K562 (cell line): ENCODE results near the gene IDUA. TPM values are rescaled to one million over a fixed set of nuclear protein-coding genes. Genes with fewer than 3 reads are reported as not detected.
A peak's percentile ranks its signal among the peaks of the same experiment; 100 is the strongest.

Source experiments
- ATF2 ChIP-seq: sonication (generic); formaldehyde crosslinking; IDR thresholded peaks from 2 replicates; pipeline ENCODE4 v1.8.1; 2022; ENCODE audit warnings: missing genetic modification reagents
- BRCA1 ChIP-seq, 2 experiments: fragments of 450-650 bp in 1 of 2; sonication (generic) in 1 of 2; formaldehyde crosslinking in 1 of 2; IDR thresholded peaks; 2 replicates each; pipeline versions ENCODE4 v1.5.0 to v1.6.1; 2017 to 2020; ENCODE audit warnings: mild to moderate bottlenecking in 1 of 2, missing genetic modification reagents in 1 of 2
- E2F3 ChIP-seq: fragments of 250-450 bp; sonication (Bioruptor Pico); IDR thresholded peaks from 2 replicates; pipeline ENCODE4 v1.4.0; 2020; ENCODE audit warnings: mild to moderate bottlenecking
- ERF ChIP-seq: fragments of 450-650 bp; formaldehyde crosslinking; IDR thresholded peaks from 2 replicates; pipeline ENCODE4 v1.4.0; 2020; ENCODE audit warnings: mild to moderate bottlenecking, mixed read lengths
- HDGF ChIP-seq: fragments of 450-650 bp; IDR thresholded peaks from 2 replicates; pipeline ENCODE4 v1.6.1; 2016
- HMGN3 ChIP-seq: IDR thresholded peaks from 2 replicates; pipeline ENCODE4 v1.6.1; 2011; ENCODE audit warnings: borderline replicate concordance, low read depth, mild to moderate bottlenecking, mixed read lengths, low read length; ENCODE audit not compliant: insufficient read length; ENCODE audit errors: extremely low read depth
- HOMEZ ChIP-seq: fragments of 250-450 bp; sonication (Bioruptor Pico); IDR thresholded peaks from 2 replicates; pipeline ENCODE4 v1.4.0; 2020; ENCODE audit warnings: mild to moderate bottlenecking, moderate library complexity
- KAT8 ChIP-seq: fragments of 450-650 bp; IDR thresholded peaks from 2 replicates; pipeline ENCODE4 v1.6.1; 2016; ENCODE audit warnings: low read depth, mild to moderate bottlenecking
- MAX ChIP-seq: sonication (generic); formaldehyde crosslinking; IDR thresholded peaks from 2 replicates; pipeline ENCODE4 v1.9.0; 2022; ENCODE audit warnings: mild to moderate bottlenecking, missing genetic modification reagents
- MLLT1 ChIP-seq, 2 experiments: fragments of 450-650 bp; IDR thresholded peaks; 2 replicates each; pipeline ENCODE4 v1.6.1; 2016
- NFE2 ChIP-seq: IDR thresholded peaks from 2 replicates; pipeline ENCODE4 v1.6.1; 2014; ENCODE audit warnings: antibody characterized with exemption, low read depth
- NFIC ChIP-seq: fragments of 450-650 bp; IDR thresholded peaks from 2 replicates; pipeline ENCODE4 v1.6.1; 2017; ENCODE audit warnings: mild to moderate bottlenecking, inconsistent platforms
- PYGO2 ChIP-seq: fragments of 450-650 bp; IDR thresholded peaks from 2 replicates; pipeline ENCODE4 v1.6.1; 2016; ENCODE audit warnings: mild to moderate bottlenecking, missing genetic modification characterization, moderate library complexity, missing compliant biosample characterization
- ZFP36 ChIP-seq: fragments of 150-350 bp; IDR thresholded peaks from 2 replicates; pipeline ENCODE4 v1.6.1; 2018; ENCODE audit warnings: low read length, low read depth; ENCODE audit not compliant: partially characterized antibody
- ZNF395 ChIP-seq: fragments of 200-800 bp; sonication (Bioruptor generic); IDR thresholded peaks from 2 replicates; pipeline ENCODE4 v1.6.1; 2017; ENCODE audit warnings: missing genetic modification characterization, missing compliant biosample characterization
- ZNF518B ChIP-seq: fragments of 250-450 bp; sonication (Bioruptor Pico); IDR thresholded peaks from 2 replicates; pipeline ENCODE4 v1.5.0; 2021; ENCODE audit warnings: mild to moderate bottlenecking, moderate library complexity
- ZNF644 ChIP-seq: fragments of 200-800 bp; sonication (Bioruptor generic); IDR thresholded peaks from 2 replicates; pipeline ENCODE4 v1.6.1; 2016; ENCODE audit warnings: low read depth, missing genetic modification characterization, missing compliant biosample characterization
- polyA plus RNA-seq, 8 experiments: library from polyadenylated mRNA; depleted of rRNA in 4 of 8; stranded (reverse) in 5 of 8; unstranded in 3 of 8; fragments of >200 nt; fragmentation: Nextera tagmentation in 2 of 8; fragmentation: Illumina TruSeq in 1 of 8; extraction: Ambion mirVana in 2 of 8; extraction: Trizol in 1 of 8; gene quantifications; 2 replicates each; pipeline versions ENCODE4 v1.2.1 to v1.2.3, GENCODE V29; 2011 to 2014; ENCODE audit warnings: inconsistent platforms in 1 of 8, missing spikeins in 1 of 8
- total RNA-seq, 7 experiments: library from RNA; depleted of rRNA in 6 of 7; stranded (reverse); fragments of >200 nt in 6 of 7; fragmentation: Illumina TruSeq in 2 of 7; extraction: Trizol in 2 of 7; gene quantifications; 2 replicates each; pipeline versions ENCODE4 v1.2.1 to v1.2.3, GENCODE V29; 2011 to 2021; ENCODE audit warnings: low replicate concordance in 1 of 7

The IDUA gene
- total and polyA plus RNA-seq, 9 of the 15 experiments (the other 6 are each of a cell fraction or from before 2014, with no cell fraction given) = 0.04 to 16.1 (median 1.2) TPM

GRCh38 chr4:1040344-1041146 lies 53.7 kb downstream of the IDUA start (continued):
- TF ChIP-seq ZNF518B (CRISPR knock-in tag) (no peak), HMGN3 (no peak), MLLT1 (IDR thresholded peaks at IDR 0.05) (0 out of 4 replicates have a peak, but pooled peaks of 1 of the 2 experiments have one; percentile 27), NFIC (no peak), PYGO2 (tag) (no peak), ERF (CRISPR knock-in tag) (no peak), ATF2 (CRISPR knock-in tag) (no peak), MAX (peak; percentile 55; the same call in 1 of the 2 replicates), ZFP36 (no peak), BRCA1 (IDR thresholded peaks at IDR 0.05) (no peak), BRCA1 (CRISPR knock-in tag; IDR thresholded peaks at IDR 0.05) (no peak), ZNF395 (CRISPR knock-in tag) (no peak), NFE2 (no peak), HOMEZ (CRISPR knock-in tag) (no peak), HDGF (peak; percentile 66; the same call in 1 of the 2 replicates), ZNF644 (no peak), KAT8 (no peak), E2F3 (CRISPR knock-in tag) (no peak)
